ENCODE results near the gene PTGIR. TPM values are rescaled to one million over a fixed set of nuclear protein-coding genes. Genes with fewer than 3 reads are reported as not detected.
A peak's percentile ranks its signal among the peaks of the same experiment; 100 is the strongest.

Gene PTGIR
- total RNA-seq, 4 donors from 2014 or later = 5.9 to 9.1 (median 7.1) TPM

DNA sequence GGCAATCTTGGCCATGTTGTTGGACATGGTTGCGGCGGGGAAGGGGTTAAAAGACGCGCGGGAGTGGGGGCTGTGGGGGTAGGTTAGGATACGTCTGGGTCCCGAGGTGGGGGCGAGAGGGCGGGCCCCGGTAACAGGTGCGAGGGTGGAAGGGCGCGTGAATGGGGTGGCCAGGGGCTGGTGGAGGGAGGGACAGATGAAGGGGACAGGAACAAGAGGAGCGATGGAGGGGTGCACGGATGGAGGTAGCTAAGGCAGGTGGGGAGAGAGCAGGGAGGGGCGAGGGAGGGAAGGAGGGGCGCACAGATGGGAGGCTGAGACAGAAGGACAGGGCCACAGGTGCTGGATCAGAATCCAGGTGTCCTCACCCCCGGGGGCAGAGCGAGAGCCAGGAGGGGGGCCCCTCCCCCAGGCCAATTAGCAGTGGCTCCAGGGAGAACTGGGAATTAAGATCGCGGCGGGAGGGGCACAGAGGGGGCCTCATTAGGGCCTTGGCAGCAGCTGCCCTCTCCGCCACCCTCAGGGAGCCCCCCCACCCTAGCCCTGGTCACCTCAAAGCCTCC lies 9.8 kb upstream of the PTGIR start:
- H3K4me3 ChIP-seq = peak overlapping the region; percentile 37 to 52 (median 49)
- no peaks in the 10 kb centered on the region for H3K9me3 ChIP-seq
- no peaks in the 10 kb centered on the region for H3K36me3 ChIP-seq
- no peak for DNase-seq (ENCODE audit: extremely low spot score)
- TF ChIP-seq POLR2A (IDR thresholded peaks at IDR 0.05; ENCODE audit: low read depth) = no peak
- no peak for TF ChIP-seq POLR2AphosphoS5 (IDR thresholded peaks at IDR 0.05)
- no peak for TF ChIP-seq CTCF (IDR thresholded peaks at IDR 0.05)
- TF ChIP-seq EP300 (IDR thresholded peaks at IDR 0.05) = no peak
- H3K27ac ChIP-seq (replicated peaks in 1 of 4) = peak overlapping the region in 1 of 4 donors; percentile 27
- H3K27me3 ChIP-seq = peaks cover 0 to 10% (median 0%) of the 10 kb centered on the region in 4 donors
- intact Hi-C loops (cut with DNase I) = no loop called here
- WGBS = 8% methylated on average over 22 of the region's 23 CpGs
- H3K4me1 ChIP-seq = peaks cover 30 to 59% (median 47%) of the 10 kb centered on the region in 4 donors

DNA sequence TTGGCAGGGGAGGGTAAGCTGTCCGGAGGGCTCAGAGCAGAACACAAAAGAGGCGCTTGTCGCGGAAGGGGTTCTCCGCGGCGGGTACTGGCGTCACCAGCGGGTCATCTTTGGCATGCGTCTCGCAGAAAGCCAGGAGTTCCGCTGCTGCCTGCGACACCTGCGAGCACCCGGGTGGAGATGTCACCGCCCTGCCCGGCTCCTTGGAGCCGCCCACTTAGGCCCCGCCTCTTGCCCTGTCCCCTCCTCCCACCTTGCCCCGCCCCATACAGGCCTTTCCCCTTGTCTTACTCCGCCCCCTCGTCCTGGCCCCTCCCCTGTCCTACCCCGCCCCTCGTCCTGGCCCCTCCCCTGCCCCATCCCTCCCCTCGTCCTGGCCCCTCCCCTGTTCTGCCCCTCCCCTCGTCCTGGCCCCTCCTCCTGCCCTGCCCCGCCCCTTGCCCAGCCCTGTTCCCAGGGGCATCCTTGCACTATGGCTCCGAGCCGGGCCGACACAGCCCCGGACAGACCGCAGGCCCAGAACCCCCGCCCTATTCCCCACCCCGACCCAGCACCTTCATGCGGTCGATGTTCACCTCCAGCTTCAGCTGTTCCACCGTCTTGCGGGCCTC lies 9.3 kb upstream of the PTGIR start:
- H3K36me3 ChIP-seq = no peaks in the 10 kb centered on the region
- DNase-seq (ENCODE audit: extremely low spot score) = peak; percentile 94
- no peak for TF ChIP-seq EP300 (IDR thresholded peaks at IDR 0.05)
- TF ChIP-seq POLR2AphosphoS5 (IDR thresholded peaks at IDR 0.05) = peak in 1 of 2 donors; percentile 59
- peak overlapping the region in 2 of 4 donors; percentile 27 to 31 for H3K27ac ChIP-seq (replicated peaks in 1 of 4)
- intact Hi-C loops (cut with DNase I) = no loop called here
- WGBS = 11% methylated on average over 23 of the region's 38 CpGs
- H3K4me1 ChIP-seq = peaks cover 24 to 53% (median 41%) of the 10 kb centered on the region in 4 donors
- peaks cover 0 to 10% (median 0%) of the 10 kb centered on the region in 4 donors for H3K27me3 ChIP-seq
- no peaks in the 10 kb centered on the region for H3K9me3 ChIP-seq
- H3K4me3 ChIP-seq = peak overlapping the region; percentile 37 to 52 (median 49)

GRCh38 chr19:46633130-46633529 lies 8.2 kb upstream of the PTGIR start:
- no peaks in the 10 kb centered on the region for H3K36me3 ChIP-seq
- H3K4me1 ChIP-seq = peaks cover 14 to 43% (median 31%) of the 10 kb centered on the region in 4 donors
- 94% methylated on average over 3 of the region's 3 CpGs for WGBS
- no peak for DNase-seq (ENCODE audit: extremely low spot score)
- H3K9me3 ChIP-seq = no peaks in the 10 kb centered on the region
- H3K27me3 ChIP-seq = peaks cover 0 to 10% (median 0%) of the 10 kb centered on the region in 4 donors
- no peak for TF ChIP-seq POLR2A (IDR thresholded peaks at IDR 0.05; ENCODE audit: low read depth)
- intact Hi-C loops (cut with DNase I) = no loop called here
- H3K4me3 ChIP-seq = no peak overlapping the region
- no peak overlapping the region for H3K27ac ChIP-seq (replicated peaks in 1 of 4)

GRCh38 chr19:46631481-46631880 lies 6.6 kb upstream of the PTGIR start:
- Histone ChIP-seq H3K4me1 (peaks cover 16 to 43% (median 33%) of the 10 kb centered on the region in 4 donors), H3K27ac (replicated peaks in 1 of 4) (no peak overlapping the region), H3K9me3 (no peaks in the 10 kb centered on the region), H3K4me3 (no peak overlapping the region), H3K36me3 (no peaks in the 10 kb centered on the region), H3K27me3 (peaks cover 0 to 10% (median 0%) of the 10 kb centered on the region in 4 donors)
- no peak for TF ChIP-seq EP300 (IDR thresholded peaks at IDR 0.05)
- no peak for TF ChIP-seq CTCF (IDR thresholded peaks at IDR 0.05)
- intact Hi-C loops (cut with DNase I) = no loop called here
- 61% methylated on average over 5 of the region's 6 CpGs for WGBS
- DNase-seq (ENCODE audit: extremely low spot score) = no peak

DNA sequence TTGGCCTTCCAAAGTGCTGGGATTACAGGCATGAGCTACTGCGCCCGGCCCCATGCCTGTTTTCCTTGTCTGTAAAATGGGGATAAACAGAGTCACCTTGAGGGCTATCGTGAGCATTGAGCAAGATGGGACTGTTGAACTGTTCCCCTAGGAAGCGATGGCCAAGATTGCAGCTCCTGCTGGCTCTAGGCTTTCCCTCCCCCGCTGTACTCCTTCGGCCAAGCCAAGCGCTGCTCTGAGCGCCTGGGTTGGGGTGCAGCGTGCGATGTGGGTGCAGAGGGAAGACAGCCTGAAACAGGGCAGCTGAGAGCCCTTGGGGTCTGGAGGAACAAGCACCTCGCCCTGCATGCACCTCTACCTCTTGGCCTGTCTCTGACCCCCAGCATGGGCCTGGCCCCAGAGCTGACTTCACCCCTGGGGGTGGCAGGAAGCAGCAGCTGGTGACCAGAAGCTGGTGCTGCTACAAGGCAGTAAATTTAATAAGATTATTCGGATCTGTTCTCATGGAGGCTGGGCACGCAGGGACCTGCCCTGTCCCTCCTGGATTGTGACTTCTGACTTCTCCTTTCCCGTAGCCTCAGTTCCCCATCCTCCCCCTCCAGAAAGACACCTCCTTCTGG lies 5.8 kb upstream of the PTGIR start:
- Histone ChIP-seq H3K4me3 (no peak overlapping the region), H3K4me1 (peaks cover 24 to 47% (median 41%) of the 10 kb centered on the region in 4 donors), H3K27me3 (peaks cover 0 to 10% (median 0%) of the 10 kb centered on the region in 4 donors), H3K9me3 (no peaks in the 10 kb centered on the region), H3K36me3 (no peaks in the 10 kb centered on the region), H3K27ac (replicated peaks in 1 of 4) (no peak overlapping the region)
- intact Hi-C loops (cut with DNase I) = no loop called here
- TF ChIP-seq POLR2A (IDR thresholded peaks at IDR 0.05; ENCODE audit: low read depth) (no peak), CTCF (IDR thresholded peaks at IDR 0.05) (no peak), POLR2AphosphoS5 (IDR thresholded peaks at IDR 0.05) (no peak), EP300 (IDR thresholded peaks at IDR 0.05) (no peak)
- no peak for DNase-seq (ENCODE audit: extremely low spot score)
- 91% methylated on average over 6 of the region's 14 CpGs for WGBS
